GM23338 (cell line): ENCODE results near the gene FAM227A.

Experiments
- POLR2AphosphoS5 ChIP-seq: IDR thresholded peaks from 2 replicates; pipeline ENCODE4 v1.6.1; 2016; ENCODE audit warnings: antibody characterized with exemption, low read depth
- TF ChIP-seq, protein P1 (sequence below), 2 experiments: fragments of 200-600 bp in 1 of 2; sonication (generic) in 1 of 2; conservative IDR thresholded peaks; 2 replicates each; pipeline versions ENCODE4 v1.5.1 to v1.6.1; 2016 to 2017; ENCODE audit warnings: antibody characterized with exemption in 2 of 2, low read depth in 2 of 2, mild to moderate bottlenecking in 2 of 2, moderate library complexity in 1 of 2
- TF ChIP-seq, protein P2 (sequence below): IDR thresholded peaks from one replicate; pipeline ENCODE4 v1.6.1; 2018; ENCODE audit warnings: antibody characterized with exemption; ENCODE audit not compliant: unreplicated experiment

DNA sequence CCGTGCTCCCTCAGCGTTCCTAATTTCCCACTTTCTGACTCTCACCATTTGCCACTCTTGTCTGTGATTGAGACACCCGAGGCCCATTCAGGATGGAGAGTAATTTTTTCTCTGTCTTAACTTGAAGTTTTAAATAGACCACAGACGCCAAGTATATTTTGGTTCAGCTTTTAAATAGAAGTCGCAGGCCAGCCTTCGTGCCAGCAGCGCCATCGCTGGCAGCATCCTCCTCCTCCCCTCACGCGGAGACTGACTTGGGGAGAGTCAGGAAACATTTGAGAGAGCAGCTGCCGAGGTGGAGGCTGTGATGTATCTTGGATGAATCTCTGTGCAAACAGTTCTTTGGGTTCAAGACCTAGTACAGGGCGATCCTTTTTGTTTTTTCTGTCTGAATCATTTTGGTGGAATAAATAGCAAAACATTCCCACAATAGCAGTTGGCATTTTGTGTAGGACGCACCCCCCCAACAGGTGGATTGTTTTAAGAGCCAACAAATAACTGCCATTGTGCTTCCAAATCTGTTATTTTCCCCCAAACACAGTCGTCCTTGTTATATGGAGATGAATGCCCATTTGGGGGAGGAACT lies 85.3 kb downstream of the FAM227A start:
- TF ChIP-seq, protein P1, sequence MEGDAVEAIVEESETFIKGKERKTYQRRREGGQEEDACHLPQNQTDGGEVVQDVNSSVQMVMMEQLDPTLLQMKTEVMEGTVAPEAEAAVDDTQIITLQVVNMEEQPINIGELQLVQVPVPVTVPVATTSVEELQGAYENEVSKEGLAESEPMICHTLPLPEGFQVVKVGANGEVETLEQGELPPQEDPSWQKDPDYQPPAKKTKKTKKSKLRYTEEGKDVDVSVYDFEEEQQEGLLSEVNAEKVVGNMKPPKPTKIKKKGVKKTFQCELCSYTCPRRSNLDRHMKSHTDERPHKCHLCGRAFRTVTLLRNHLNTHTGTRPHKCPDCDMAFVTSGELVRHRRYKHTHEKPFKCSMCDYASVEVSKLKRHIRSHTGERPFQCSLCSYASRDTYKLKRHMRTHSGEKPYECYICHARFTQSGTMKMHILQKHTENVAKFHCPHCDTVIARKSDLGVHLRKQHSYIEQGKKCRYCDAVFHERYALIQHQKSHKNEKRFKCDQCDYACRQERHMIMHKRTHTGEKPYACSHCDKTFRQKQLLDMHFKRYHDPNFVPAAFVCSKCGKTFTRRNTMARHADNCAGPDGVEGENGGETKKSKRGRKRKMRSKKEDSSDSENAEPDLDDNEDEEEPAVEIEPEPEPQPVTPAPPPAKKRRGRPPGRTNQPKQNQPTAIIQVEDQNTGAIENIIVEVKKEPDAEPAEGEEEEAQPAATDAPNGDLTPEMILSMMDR (conservative IDR thresholded peaks at IDR 0.05; ENCODE audit: low read depth in 2 of 2), result peak; percentile 15 to 28; a peak in 3 of 4 replicates
- TF ChIP-seq, protein P2, sequence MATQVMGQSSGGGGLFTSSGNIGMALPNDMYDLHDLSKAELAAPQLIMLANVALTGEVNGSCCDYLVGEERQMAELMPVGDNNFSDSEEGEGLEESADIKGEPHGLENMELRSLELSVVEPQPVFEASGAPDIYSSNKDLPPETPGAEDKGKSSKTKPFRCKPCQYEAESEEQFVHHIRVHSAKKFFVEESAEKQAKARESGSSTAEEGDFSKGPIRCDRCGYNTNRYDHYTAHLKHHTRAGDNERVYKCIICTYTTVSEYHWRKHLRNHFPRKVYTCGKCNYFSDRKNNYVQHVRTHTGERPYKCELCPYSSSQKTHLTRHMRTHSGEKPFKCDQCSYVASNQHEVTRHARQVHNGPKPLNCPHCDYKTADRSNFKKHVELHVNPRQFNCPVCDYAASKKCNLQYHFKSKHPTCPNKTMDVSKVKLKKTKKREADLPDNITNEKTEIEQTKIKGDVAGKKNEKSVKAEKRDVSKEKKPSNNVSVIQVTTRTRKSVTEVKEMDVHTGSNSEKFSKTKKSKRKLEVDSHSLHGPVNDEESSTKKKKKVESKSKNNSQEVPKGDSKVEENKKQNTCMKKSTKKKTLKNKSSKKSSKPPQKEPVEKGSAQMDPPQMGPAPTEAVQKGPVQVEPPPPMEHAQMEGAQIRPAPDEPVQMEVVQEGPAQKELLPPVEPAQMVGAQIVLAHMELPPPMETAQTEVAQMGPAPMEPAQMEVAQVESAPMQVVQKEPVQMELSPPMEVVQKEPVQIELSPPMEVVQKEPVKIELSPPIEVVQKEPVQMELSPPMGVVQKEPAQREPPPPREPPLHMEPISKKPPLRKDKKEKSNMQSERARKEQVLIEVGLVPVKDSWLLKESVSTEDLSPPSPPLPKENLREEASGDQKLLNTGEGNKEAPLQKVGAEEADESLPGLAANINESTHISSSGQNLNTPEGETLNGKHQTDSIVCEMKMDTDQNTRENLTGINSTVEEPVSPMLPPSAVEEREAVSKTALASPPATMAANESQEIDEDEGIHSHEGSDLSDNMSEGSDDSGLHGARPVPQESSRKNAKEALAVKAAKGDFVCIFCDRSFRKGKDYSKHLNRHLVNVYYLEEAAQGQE, result no peak
- no peak for TF ChIP-seq POLR2AphosphoS5
